HG02678 (cell line): ENCODE measurements around the gene LYZ.

Experiments used
- ATAC-seq: cut with Tn5 transposase; IDR thresholded peaks from one replicate; pipeline ENCODE4 v1.9.1; 2021; ENCODE audit warnings: mild to moderate bottlenecking, moderate library complexity; ENCODE audit not compliant: unreplicated experiment

Gene LYZ

DNA sequence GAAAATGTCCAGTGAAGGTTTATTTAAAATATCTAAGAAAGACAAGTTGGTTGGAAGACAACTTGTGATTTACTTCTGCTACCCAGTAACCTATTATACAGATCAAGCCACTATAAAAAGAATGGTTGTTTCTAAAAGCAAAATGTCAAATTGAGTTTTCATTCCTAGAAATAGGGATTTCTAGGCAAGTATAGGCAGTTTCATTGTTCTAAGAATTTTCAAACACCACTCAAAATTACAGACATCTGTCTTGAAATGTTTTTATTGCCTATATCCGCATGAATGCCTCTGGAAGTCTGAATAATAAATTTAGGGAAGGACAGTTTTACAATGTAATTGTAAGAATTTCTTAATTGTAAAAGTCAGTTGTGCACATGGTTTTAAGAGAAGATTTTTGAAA lies 20.0 kb downstream of the LYZ start:
- ATAC-seq: no peak

- no peak for ATAC-seq
These were observed 34.9 kb downstream of the LYZ start for GRCh38 chr12:69383074-69383473.

- ATAC-seq: no peak
These were observed 36.9 kb downstream of the LYZ start for GRCh38 chr12:69385038-69385437.

DNA sequence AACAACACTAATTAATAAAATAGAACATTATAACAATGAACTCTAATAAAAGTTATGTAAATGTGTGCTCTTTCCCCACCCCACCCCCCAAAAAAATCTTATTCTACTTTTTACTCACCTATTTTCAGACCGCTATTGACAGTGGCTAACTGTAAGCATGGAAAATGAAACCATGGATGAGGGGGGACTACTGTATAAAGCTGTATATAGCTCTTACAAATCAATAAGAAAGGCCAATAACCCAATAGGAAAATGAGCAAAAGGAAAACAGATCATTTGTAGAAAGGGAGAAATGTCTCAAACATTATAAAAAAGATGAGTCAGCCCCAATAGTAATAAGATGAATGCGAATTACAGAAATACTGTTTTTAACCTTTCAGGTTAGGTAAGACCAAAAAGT lies 38.7 kb downstream of the LYZ start:
- no peak for ATAC-seq

DNA sequence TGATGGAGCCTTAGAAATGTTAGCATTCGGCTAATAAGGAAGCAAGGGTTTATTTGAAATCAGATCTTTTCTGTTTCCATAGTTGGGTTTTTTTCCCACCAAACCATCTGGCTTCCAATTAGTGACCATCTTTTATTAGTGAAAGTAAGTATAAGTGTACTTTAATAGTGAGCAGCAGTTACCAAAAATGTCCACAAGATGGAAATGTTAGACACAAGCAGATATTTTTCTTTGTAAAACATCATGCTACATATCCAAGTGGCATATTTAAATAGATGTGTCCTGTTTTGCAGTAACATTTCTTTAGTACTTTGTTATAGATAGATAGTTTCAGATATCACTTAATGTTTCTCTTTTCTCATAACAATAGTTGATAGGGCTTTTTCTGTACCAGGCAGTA lies 40.2 kb downstream of the LYZ start:
- ATAC-seq: no peak

DNA sequence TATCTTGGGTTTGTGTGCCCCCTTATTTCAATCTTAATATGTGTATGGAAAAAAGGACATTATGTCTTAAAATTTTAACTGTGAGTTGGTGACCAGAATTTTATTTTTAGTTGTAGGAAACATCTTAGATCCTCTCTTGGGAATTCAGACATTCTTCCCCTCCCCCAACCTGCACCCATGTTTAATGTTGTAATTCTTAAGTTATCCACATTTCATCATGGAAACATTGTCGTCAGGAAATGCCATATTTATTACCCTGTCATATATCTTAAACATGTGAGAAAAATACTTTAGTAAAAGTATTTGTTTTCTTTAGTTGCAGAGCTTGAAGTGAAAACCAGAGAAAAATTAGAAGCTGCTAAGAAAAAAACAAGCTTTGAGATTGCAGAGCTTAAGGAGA lies 41.6 kb downstream of the LYZ start:
- no peak for ATAC-seq

- ATAC-seq: peak; percentile 52
These were observed 44.2 kb downstream of the LYZ start for GRCh38 chr12:69392179-69392928.

- no peak for ATAC-seq
These were observed 47.9 kb downstream of the LYZ start for GRCh38 chr12:69396041-69396440.

GRCh38 chr12:69396963-69397362 lies 48.8 kb downstream of the LYZ start:
- no peak for ATAC-seq

- no peak for ATAC-seq
These were observed 49.8 kb downstream of the LYZ start for GRCh38 chr12:69397978-69398377.

DNA sequence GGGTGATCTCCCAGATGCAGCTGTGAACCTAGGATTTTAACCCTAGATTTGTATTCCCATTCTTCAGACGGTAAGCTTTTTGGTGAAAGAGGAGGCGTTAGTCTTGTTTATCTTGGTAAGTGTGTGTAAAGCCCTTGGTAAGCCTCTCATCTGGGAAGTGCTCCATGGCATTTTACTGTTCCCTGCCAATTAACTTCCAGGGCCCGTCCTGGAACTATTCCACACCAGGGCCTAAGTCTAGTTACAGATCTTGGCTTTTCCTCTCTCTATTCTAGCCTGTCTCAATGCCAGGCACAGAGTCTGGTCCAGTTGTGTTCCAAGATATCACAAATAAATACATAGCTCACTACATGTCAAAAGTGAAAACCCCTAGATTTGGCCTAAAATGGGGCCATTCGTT lies 53.8 kb downstream of the LYZ start:
- no peak for ATAC-seq
